AG10803 (cell line): ENCODE measurements around the gene DNAJC1.
"Not testable (repeated sequence)": the region's sequence is repeated elsewhere in the genome, so short reads cannot be mapped to it uniquely, and the experiment has no call there.

ENCODE experiments used
- DNase-seq: peaks from one replicate; pipeline ENCODE4 v3.0.0; 2010; ENCODE audit warnings: low read depth
- H3K4me3 ChIP-seq: 2 replicates; pipeline ENCODE4 v1.5.1; 2011; ENCODE audit warnings: mild to moderate bottlenecking, low read length, control low read depth
- CTCF ChIP-seq: conservative IDR thresholded peaks from 2 replicates; pipeline ENCODE4 v1.5.1; 2011; ENCODE audit warnings: mild to moderate bottlenecking, low read length, control low read depth, inconsistent platforms

Gene DNAJC1

GRCh38 chr10:21885940-21886339 is 117.6 kb downstream of the DNAJC1 start:
- no peak for TF ChIP-seq CTCF
- H3K4me3 ChIP-seq = no peak overlapping the region
- no peak for DNase-seq

- H3K4me3 ChIP-seq = no peak overlapping the region
- no peak for DNase-seq
- TF ChIP-seq CTCF = no peak
Observed at GRCh38 chr10:21873198-21873597, 130.3 kb downstream of the DNAJC1 start.

- not testable (repeated sequence) for DNase-seq, H3K4me3 ChIP-seq
Observed at GRCh38 chr10:21872771-21873170, 130.8 kb downstream of the DNAJC1 start.

- no peak overlapping the region for H3K4me3 ChIP-seq
- no peak for DNase-seq
- no peak for TF ChIP-seq CTCF
Observed at GRCh38 chr10:21870849-21871248, 132.7 kb downstream of the DNAJC1 start.

GRCh38 chr10:21869087-21869486 is 134.4 kb downstream of the DNAJC1 start:
- DNase-seq, H3K4me3 ChIP-seq: not testable (repeated sequence)

GRCh38 chr10:21860718-21861117 is 142.8 kb downstream of the DNAJC1 start:
- DNase-seq = peak; percentile 2
- no peak for TF ChIP-seq CTCF
- no peak overlapping the region for H3K4me3 ChIP-seq

GRCh38 chr10:21858455-21858854 is 145.1 kb downstream of the DNAJC1 start:
- TF ChIP-seq CTCF = no peak
- H3K4me3 ChIP-seq = no peak overlapping the region
- DNase-seq = no peak

- no peak for DNase-seq
- TF ChIP-seq CTCF = no peak
- no peak overlapping the region for H3K4me3 ChIP-seq
Observed at GRCh38 chr10:21849607-21850006, 153.9 kb downstream of the DNAJC1 start.
